Measurements from ENCODE around the gene SALL1.

The SALL1 gene

GRCh38 chr16:51119973-51120729, 30.9 kb downstream of the SALL1 start:
- H3K27ac ChIP-seq = no peak overlapping the region
- no peak for TF ChIP-seq CTCF (conservative IDR thresholded peaks at IDR 0.05)

GRCh38 chr16:51119556-51119955, 31.5 kb downstream of the SALL1 start:
- no peak for TF ChIP-seq CTCF (conservative IDR thresholded peaks at IDR 0.05)
- H3K27ac ChIP-seq = no peak overlapping the region

GRCh38 chr16:51116353-51116752, 34.7 kb downstream of the SALL1 start:
- no peak overlapping the region for H3K27ac ChIP-seq
- TF ChIP-seq CTCF (conservative IDR thresholded peaks at IDR 0.05) = no peak

- TF ChIP-seq CTCF (conservative IDR thresholded peaks at IDR 0.05) = no peak
- H3K27ac ChIP-seq = no peak overlapping the region
These were observed 36.7 kb downstream of the SALL1 start for GRCh38 chr16:51114382-51114781.

- TF ChIP-seq CTCF (conservative IDR thresholded peaks at IDR 0.05) = no peak
- no peak overlapping the region for H3K27ac ChIP-seq
These were observed 37.6 kb downstream of the SALL1 start for GRCh38 chr16:51113236-51114125.

- TF ChIP-seq CTCF (conservative IDR thresholded peaks at IDR 0.05) = no peak
- no peak overlapping the region for H3K27ac ChIP-seq
These were observed 38.7 kb downstream of the SALL1 start for GRCh38 chr16:51112323-51112722.

- H3K27ac ChIP-seq = no peak overlapping the region
- TF ChIP-seq CTCF (conservative IDR thresholded peaks at IDR 0.05) = no peak
These were observed 39.3 kb downstream of the SALL1 start for GRCh38 chr16:51111759-51112158.
